Body of pancreas (tissue), 4 donors: ENCODE data around the gene CLECL1.
"Not testable (repeated sequence)": the region's sequence is repeated elsewhere in the genome, so short reads cannot be mapped to it uniquely, and the experiment has no call there.

Experiments used
- POLR2A ChIP-seq, 3 donors: fragments of 450-650 bp; IDR thresholded peaks; one replicate each; pipeline ENCODE4 v1.6.1; 2016; ENCODE audit warnings: antibody characterized with exemption in 3 of 3, mild to moderate bottlenecking in 2 of 3
- TF ChIP-seq, protein P1 (sequence below), 7 experiments: fragments of 450-650 bp in 4 of 7; fragments of 200-600 bp in 3 of 7; sonication (generic) in 3 of 7; IDR thresholded peaks; one replicate each; pipeline ENCODE4 v1.5.1; 2016 to 2019; ENCODE audit warnings: antibody characterized with exemption in 7 of 7

DNA sequence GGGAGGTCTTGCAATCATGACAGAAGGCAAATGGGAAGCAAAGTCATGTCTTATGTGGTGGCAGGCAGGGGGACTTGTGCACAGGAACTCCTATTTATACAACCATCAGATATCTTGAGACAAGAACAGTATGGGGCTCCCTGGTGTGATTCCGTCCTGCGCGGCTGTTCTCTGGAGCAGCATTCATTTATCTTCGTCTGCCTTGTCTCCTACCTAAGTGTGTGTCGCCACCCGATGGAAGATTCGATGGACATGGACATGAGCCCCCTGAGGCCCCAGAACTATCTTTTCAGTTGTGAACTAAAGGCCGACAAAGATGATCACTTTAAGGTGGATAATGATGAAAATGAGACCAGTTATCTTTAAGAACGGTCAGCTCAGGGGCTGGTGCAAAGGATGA lies 37.7 kb downstream of the CLECL1 start:
- TF ChIP-seq, protein P1, sequence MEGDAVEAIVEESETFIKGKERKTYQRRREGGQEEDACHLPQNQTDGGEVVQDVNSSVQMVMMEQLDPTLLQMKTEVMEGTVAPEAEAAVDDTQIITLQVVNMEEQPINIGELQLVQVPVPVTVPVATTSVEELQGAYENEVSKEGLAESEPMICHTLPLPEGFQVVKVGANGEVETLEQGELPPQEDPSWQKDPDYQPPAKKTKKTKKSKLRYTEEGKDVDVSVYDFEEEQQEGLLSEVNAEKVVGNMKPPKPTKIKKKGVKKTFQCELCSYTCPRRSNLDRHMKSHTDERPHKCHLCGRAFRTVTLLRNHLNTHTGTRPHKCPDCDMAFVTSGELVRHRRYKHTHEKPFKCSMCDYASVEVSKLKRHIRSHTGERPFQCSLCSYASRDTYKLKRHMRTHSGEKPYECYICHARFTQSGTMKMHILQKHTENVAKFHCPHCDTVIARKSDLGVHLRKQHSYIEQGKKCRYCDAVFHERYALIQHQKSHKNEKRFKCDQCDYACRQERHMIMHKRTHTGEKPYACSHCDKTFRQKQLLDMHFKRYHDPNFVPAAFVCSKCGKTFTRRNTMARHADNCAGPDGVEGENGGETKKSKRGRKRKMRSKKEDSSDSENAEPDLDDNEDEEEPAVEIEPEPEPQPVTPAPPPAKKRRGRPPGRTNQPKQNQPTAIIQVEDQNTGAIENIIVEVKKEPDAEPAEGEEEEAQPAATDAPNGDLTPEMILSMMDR (IDR thresholded peaks at IDR 0.05) = not testable (repeated sequence)
- TF ChIP-seq POLR2A (IDR thresholded peaks at IDR 0.05) = not testable (repeated sequence)
